ENCODE measurements around the gene NT5DC1.

DNA sequence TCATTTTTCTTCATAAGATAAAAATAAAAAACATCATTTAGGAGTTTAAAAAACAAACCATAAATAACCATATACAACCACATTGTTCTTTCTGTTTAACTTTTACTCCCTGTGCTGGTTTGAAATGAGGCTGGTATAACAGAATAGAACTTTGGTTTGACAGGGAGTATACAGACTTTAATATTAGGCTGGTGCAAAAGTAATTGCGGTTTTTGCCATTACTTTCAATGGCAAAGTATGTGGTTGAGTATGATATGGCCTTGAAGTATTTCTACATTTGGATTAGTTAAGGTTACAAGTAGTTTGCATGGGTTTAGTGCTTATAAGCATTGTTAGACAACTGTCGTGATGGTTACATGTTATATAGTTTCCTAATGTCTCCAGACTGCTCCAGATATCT lies 54.2 kb downstream of the NT5DC1 start:
- TF ChIP-seq, protein P1, sequence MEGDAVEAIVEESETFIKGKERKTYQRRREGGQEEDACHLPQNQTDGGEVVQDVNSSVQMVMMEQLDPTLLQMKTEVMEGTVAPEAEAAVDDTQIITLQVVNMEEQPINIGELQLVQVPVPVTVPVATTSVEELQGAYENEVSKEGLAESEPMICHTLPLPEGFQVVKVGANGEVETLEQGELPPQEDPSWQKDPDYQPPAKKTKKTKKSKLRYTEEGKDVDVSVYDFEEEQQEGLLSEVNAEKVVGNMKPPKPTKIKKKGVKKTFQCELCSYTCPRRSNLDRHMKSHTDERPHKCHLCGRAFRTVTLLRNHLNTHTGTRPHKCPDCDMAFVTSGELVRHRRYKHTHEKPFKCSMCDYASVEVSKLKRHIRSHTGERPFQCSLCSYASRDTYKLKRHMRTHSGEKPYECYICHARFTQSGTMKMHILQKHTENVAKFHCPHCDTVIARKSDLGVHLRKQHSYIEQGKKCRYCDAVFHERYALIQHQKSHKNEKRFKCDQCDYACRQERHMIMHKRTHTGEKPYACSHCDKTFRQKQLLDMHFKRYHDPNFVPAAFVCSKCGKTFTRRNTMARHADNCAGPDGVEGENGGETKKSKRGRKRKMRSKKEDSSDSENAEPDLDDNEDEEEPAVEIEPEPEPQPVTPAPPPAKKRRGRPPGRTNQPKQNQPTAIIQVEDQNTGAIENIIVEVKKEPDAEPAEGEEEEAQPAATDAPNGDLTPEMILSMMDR (IDR thresholded peaks at IDR 0.05; ENCODE audit: poor library complexity, severe bottlenecking) = no peak
- TF ChIP-seq, protein P2, sequence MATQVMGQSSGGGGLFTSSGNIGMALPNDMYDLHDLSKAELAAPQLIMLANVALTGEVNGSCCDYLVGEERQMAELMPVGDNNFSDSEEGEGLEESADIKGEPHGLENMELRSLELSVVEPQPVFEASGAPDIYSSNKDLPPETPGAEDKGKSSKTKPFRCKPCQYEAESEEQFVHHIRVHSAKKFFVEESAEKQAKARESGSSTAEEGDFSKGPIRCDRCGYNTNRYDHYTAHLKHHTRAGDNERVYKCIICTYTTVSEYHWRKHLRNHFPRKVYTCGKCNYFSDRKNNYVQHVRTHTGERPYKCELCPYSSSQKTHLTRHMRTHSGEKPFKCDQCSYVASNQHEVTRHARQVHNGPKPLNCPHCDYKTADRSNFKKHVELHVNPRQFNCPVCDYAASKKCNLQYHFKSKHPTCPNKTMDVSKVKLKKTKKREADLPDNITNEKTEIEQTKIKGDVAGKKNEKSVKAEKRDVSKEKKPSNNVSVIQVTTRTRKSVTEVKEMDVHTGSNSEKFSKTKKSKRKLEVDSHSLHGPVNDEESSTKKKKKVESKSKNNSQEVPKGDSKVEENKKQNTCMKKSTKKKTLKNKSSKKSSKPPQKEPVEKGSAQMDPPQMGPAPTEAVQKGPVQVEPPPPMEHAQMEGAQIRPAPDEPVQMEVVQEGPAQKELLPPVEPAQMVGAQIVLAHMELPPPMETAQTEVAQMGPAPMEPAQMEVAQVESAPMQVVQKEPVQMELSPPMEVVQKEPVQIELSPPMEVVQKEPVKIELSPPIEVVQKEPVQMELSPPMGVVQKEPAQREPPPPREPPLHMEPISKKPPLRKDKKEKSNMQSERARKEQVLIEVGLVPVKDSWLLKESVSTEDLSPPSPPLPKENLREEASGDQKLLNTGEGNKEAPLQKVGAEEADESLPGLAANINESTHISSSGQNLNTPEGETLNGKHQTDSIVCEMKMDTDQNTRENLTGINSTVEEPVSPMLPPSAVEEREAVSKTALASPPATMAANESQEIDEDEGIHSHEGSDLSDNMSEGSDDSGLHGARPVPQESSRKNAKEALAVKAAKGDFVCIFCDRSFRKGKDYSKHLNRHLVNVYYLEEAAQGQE (IDR thresholded peaks at IDR 0.05; ENCODE audit: borderline replicate concordance) = no peak
- TF ChIP-seq EP300 (conservative IDR thresholded peaks at IDR 0.05; ENCODE audit: poor library complexity, severe bottlenecking) = no peak
- TF ChIP-seq EZH2 (IDR thresholded peaks at IDR 0.05; ENCODE audit: borderline replicate concordance, insufficient read depth, low read length, poor library complexity, severe bottlenecking) = no peak
- no peak for TF ChIP-seq POLR2AphosphoS5 (IDR thresholded peaks at IDR 0.05)
- TF ChIP-seq RAD21 (conservative IDR thresholded peaks at IDR 0.05) = no peak
- TF ChIP-seq TAF1 (IDR thresholded peaks at IDR 0.05; ENCODE audit: low read depth) = no peak
- TF ChIP-seq SMC3 (conservative IDR thresholded peaks at IDR 0.05; ENCODE audit: poor library complexity) = no peak
